GM18868 (cell line): Measurements from ENCODE around the gene ZCCHC24.
"Not testable (repeated sequence)": the region's sequence is repeated elsewhere in the genome, so short reads cannot be mapped to it uniquely, and the experiment has no call there.

Experiments used
- ATAC-seq: cut with Tn5 transposase; IDR thresholded peaks from one replicate; pipeline ENCODE4 v1.9.1; 2021; ENCODE audit warnings: mild to moderate bottlenecking, moderate library complexity; ENCODE audit not compliant: unreplicated experiment

ZCCHC24 gene

GRCh38 chr10:79447911-79448731 is 2.7 kb upstream of the ZCCHC24 start:
- ATAC-seq = no peak

- not testable (repeated sequence) for ATAC-seq
Observed at GRCh38 chr10:79447249-79447648, 1.8 kb upstream of the ZCCHC24 start.

GRCh38 chr10:79446758-79447084 is 1.3 kb upstream of the ZCCHC24 start:
- no peak for ATAC-seq

- peak; percentile 1 for ATAC-seq
Observed at GRCh38 chr10:79445977-79446757, 743 bp upstream of the ZCCHC24 start.

GRCh38 chr10:79444199-79445119 is 965 bp downstream of the ZCCHC24 start:
- ATAC-seq = peak; percentile 11

- ATAC-seq = no peak
Observed at GRCh38 chr10:79443338-79444198, 1.9 kb downstream of the ZCCHC24 start.

- no peak for ATAC-seq
Observed at GRCh38 chr10:79442171-79443040, 3.0 kb downstream of the ZCCHC24 start.

- ATAC-seq = no peak
Observed at GRCh38 chr10:79441433-79441832, 4.0 kb downstream of the ZCCHC24 start.

GRCh38 chr10:79440281-79440680 is 5.1 kb downstream of the ZCCHC24 start:
- ATAC-seq = no peak

- no peak for ATAC-seq
Observed at GRCh38 chr10:79438699-79439085, 6.7 kb downstream of the ZCCHC24 start.

GRCh38 chr10:79438021-79438698 is 7.3 kb downstream of the ZCCHC24 start:
- no peak for ATAC-seq

GRCh38 chr10:79437111-79437814 is 8.2 kb downstream of the ZCCHC24 start:
- ATAC-seq = no peak

- ATAC-seq = no peak
Observed at GRCh38 chr10:79436850-79437103, 8.6 kb downstream of the ZCCHC24 start.

GRCh38 chr10:79436066-79436849 is 9.2 kb downstream of the ZCCHC24 start:
- ATAC-seq = no peak

- ATAC-seq = no peak
Observed at GRCh38 chr10:79435271-79436065, 10.0 kb downstream of the ZCCHC24 start.

- ATAC-seq = no peak
Observed at GRCh38 chr10:79434821-79435251, 10.6 kb downstream of the ZCCHC24 start.

GRCh38 chr10:79434223-79434687 is 11.2 kb downstream of the ZCCHC24 start:
- no peak for ATAC-seq
